ACC112 (cell line): ENCODE data around the gene ITGB1BP2.
"Not testable (repeated sequence)": the region's sequence is repeated elsewhere in the genome, so short reads cannot be mapped to it uniquely, and the experiment has no call there.

Source experiments
- H2AFZ ChIP-seq: fragments of 200-600 bp; sonication (generic); one replicate; pipeline ENCODE4 v1.6.0; 2017; ENCODE audit warnings: antibody characterized with exemption, low read length; ENCODE audit not compliant: unreplicated experiment
- H3K27ac ChIP-seq: fragments of 200-600 bp; sonication (generic); 2 replicates; pipeline ENCODE4 v1.5.1; 2014; ENCODE audit warnings: low read depth, mild to moderate bottlenecking, antibody characterized with exemption, low read length, moderate library complexity
- H3K27me3 ChIP-seq: fragments of 200-600 bp; sonication (generic); 2 replicates; pipeline ENCODE4 v1.6.1; 2014; ENCODE audit warnings: mild to moderate bottlenecking, antibody characterized with exemption, low read length, moderate library complexity, mixed read lengths; ENCODE audit not compliant: insufficient read depth
- H3K36me3 ChIP-seq: fragments of 200-600 bp; sonication (generic); 2 replicates; pipeline ENCODE4 v1.6.1; 2016; ENCODE audit warnings: mild to moderate bottlenecking, antibody characterized with exemption, low read length, moderate library complexity, mixed read lengths; ENCODE audit not compliant: insufficient read depth
- H3K4me1 ChIP-seq: fragments of 200-600 bp; sonication (generic); one replicate; pipeline ENCODE4 v1.6.1; 2016; ENCODE audit warnings: low read length, mixed read lengths; ENCODE audit not compliant: insufficient read depth, unreplicated experiment, control insufficient read depth
- H3K4me3 ChIP-seq: fragments of 200-600 bp; sonication (generic); 2 replicates; pipeline ENCODE4 v1.5.1; 2014; ENCODE audit warnings: mild to moderate bottlenecking, low read depth, low read length
- H3K79me2 ChIP-seq: fragments of 200-600 bp; sonication (generic); one replicate; pipeline ENCODE4 v1.6.0; 2016; ENCODE audit warnings: low read length; ENCODE audit not compliant: control insufficient read depth, unreplicated experiment, insufficient read depth

ITGB1BP2 gene

GRCh38 chrX:71282514-71283402 lies 18.8 kb upstream of the ITGB1BP2 start:
- Histone ChIP-seq H3K4me1 (peaks cover 3% of the 10 kb centered on the region), H3K27me3 (no peaks in the 10 kb centered on the region), H3K27ac (peak overlapping the region; percentile 93), H3K36me3 (peaks cover 11% of the 10 kb centered on the region), H3K4me3 (peak overlapping the region; percentile 94), H3K79me2 (peaks cover 39% of the 10 kb centered on the region), H2AFZ (no peak overlapping the region)

DNA sequence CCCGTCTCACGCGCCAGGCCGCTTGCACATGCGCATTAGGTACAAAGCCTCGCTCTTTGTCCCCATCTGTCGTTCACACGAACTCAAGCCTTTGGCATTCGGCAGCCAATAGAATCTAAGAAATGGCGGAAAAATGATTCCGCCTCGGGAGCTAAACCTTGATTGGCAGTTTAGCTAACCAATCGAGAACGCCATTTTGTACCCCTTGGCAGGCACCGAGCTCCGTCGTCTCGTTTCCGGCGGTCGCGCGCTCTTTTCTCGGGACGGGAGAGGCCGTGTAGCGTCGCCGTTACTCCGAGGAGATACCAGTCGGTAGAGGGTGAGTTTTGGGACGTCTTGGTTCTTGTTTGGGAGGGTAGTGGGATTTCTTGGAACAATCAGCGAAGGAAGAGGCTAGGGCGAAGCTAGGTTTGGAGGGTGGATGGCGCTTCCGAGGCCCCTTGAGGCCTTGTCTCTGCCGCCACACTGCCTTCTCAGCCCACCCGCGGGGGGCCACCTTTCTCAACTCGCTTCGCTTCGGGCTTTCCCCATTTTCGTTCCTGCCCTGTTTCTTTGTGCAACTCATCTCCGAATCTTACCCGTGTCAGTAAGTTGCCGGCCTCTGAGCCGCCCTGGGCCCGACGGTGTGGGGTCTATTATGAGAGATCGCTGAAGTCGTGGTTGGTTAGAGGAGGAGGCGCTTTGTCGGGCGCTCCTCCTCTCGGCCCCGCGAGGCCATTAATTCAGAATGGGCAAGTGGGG lies 18.0 kb upstream of the ITGB1BP2 start, which contains the start of gene NONO:
Gene NONO (plus strand): TSS at position 233 of the 741 bp plus-strand sequence. CDS start 7,003 bp downstream, outside the sequence.
- Histone ChIP-seq H3K4me3 (peak within 1 kb of the TSS; percentile 94), H3K27ac (peak within 1 kb of the TSS; percentile 93), H2AFZ (no peak within 1 kb of the TSS), H3K4me1 (peaks cover 3% of the 10 kb centered on the region), H3K79me2 (peaks cover 40% of the 10 kb centered on the region), H3K27me3 (no peaks in the 10 kb centered on the region), H3K36me3 (peaks cover 11% of the 10 kb centered on the region)

GRCh38 chrX:71285929-71286328 lies 15.6 kb upstream of the ITGB1BP2 start:
- H3K36me3 ChIP-seq: peaks cover 11% of the 10 kb centered on the region
- H3K4me3 ChIP-seq: peak overlapping the region; percentile 94
- no peak overlapping the region for H3K27ac ChIP-seq
- H3K27me3 ChIP-seq: no peaks in the 10 kb centered on the region
- H2AFZ ChIP-seq: no peak overlapping the region
- H3K4me1 ChIP-seq: peaks cover 13% of the 10 kb centered on the region
- H3K79me2 ChIP-seq: peaks cover 58% of the 10 kb centered on the region

DNA sequence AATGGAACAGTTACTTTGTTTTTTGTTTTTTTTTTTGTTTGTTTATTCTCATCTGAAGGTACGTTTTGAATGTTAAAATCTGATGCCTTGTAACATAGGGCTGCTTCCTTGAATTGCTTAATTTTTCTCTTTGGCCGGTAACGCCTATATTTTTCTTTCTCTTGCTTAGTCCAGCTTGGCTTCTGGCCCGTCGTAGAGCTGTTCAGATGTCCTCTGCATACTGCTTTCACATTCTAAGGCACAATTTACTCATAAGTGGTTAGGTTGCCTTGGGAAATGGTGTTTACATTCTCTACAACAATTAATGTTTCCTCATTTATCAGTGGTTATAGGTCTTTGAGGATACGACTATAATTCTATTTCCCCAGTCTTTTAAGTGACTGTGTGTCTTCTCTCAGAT lies 10.2 kb upstream of the ITGB1BP2 start:
- peaks cover 16% of the 10 kb centered on the region for H3K36me3 ChIP-seq
- H3K27me3 ChIP-seq: no peaks in the 10 kb centered on the region
- H2AFZ ChIP-seq: no peak overlapping the region
- H3K4me3 ChIP-seq: no peak overlapping the region
- peaks cover 51% of the 10 kb centered on the region for H3K79me2 ChIP-seq
- H3K27ac ChIP-seq: peak overlapping the region; percentile 76
- peaks cover 38% of the 10 kb centered on the region for H3K4me1 ChIP-seq

DNA sequence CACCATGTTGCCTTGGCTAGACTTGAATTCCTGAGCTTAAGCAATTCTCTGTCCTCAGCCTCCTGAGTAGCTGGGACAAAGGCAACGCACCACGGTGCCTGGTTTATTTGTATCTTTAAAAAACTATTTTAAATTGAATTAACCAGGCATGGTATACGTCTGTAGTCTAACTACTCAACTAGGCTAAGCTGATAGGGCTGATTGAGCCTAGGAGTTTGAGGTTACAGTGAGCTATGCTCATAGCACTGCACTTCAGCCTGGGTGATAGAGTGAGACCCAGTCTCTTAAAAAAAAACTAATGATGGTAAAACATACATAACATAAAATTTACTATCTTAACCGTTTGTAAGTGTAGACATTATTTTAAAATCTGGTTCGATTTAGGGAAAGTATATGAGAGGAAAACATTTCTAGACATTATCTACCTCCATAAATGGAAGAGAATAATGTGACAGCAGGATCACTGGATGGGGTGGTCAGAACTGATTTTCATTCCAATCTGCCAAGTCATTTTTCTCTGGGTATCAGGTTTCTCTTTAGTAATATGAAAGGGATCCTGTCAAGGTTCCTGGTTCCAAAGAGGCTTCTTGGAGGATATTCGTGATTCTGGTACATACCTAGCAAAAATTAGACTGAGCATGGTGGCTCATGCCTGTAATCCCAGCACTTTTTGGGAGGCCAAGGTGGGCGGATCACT lies 8.7 kb upstream of the ITGB1BP2 start:
- Histone ChIP-seq H3K79me2 (peaks cover 39% of the 10 kb centered on the region), H3K27ac (peak overlapping the region; percentile 76), H2AFZ (no peak overlapping the region), H3K36me3 (peaks cover 25% of the 10 kb centered on the region), H3K4me1 (peaks cover 38% of the 10 kb centered on the region), H3K4me3 (no peak overlapping the region), H3K27me3 (no peaks in the 10 kb centered on the region)

DNA sequence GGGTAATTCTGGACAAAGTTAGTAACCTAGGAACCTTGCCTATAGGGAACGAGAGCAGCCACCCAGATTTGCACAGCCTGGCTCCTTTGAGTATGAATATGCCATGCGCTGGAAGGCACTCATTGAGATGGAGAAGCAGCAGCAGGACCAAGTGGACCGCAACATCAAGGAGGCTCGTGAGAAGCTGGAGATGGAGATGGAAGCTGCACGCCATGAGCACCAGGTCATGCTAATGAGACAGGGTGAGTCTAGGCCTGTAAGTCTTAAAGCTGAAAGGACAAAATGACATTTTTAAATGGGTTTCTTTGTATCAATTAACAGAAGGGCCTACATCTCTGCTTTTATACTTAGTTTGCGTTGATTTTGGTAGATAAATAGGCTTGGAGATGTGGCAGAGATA lies 4.7 kb upstream of the ITGB1BP2 start:
- Histone ChIP-seq H3K4me1 (peaks cover 20% of the 10 kb centered on the region), H3K36me3 (peaks cover 23% of the 10 kb centered on the region), H3K4me3 (no peak overlapping the region), H2AFZ (no peak overlapping the region), H3K27me3 (no peaks in the 10 kb centered on the region), H3K79me2 (peaks cover 12% of the 10 kb centered on the region), H3K27ac (no peak overlapping the region)

- Histone ChIP-seq H3K36me3 (peaks cover 23% of the 10 kb centered on the region), H3K79me2 (peaks cover 10% of the 10 kb centered on the region), H3K27ac (no peak overlapping the region), H3K4me1 (peaks cover 17% of the 10 kb centered on the region), H3K27me3 (no peaks in the 10 kb centered on the region), H3K4me3 (no peak overlapping the region), H2AFZ (no peak overlapping the region)
These were observed 3.4 kb upstream of the ITGB1BP2 start for GRCh38 chrX:71298119-71298518.

- H2AFZ ChIP-seq, H3K27ac ChIP-seq, H3K4me3 ChIP-seq, H3K27me3 ChIP-seq, H3K79me2 ChIP-seq: not testable (repeated sequence)
- Histone ChIP-seq H3K4me1 (peaks cover 10% of the 10 kb centered on the region), H3K36me3 (peaks cover 14% of the 10 kb centered on the region)
These were observed 1.5 kb upstream of the ITGB1BP2 start for GRCh38 chrX:71300064-71300463.

DNA sequence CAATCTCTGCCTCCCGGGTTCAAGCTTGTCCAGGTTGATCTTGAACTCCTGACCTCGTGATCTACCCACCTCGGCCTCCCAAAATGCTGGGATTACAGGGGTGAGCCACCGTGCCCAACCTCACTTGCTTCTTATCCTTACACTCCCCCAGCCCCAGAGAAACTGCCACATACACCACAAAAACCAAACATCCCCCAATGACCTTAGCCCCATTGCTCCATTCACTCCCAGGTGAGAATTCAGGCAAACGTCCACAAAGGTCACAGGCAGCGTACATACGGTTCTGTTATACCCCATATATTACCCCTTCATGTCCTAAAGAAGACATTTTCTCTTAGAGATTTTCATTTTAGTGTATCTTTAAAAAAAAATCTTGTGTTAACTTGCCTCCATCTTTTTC lies 1.1 kb upstream of the ITGB1BP2 start:
- not testable (repeated sequence) for H3K27ac ChIP-seq, H3K27me3 ChIP-seq, H3K4me3 ChIP-seq, H2AFZ ChIP-seq, H3K79me2 ChIP-seq
- Histone ChIP-seq H3K36me3 (peaks cover 14% of the 10 kb centered on the region), H3K4me1 (peaks cover 10% of the 10 kb centered on the region)

DNA sequence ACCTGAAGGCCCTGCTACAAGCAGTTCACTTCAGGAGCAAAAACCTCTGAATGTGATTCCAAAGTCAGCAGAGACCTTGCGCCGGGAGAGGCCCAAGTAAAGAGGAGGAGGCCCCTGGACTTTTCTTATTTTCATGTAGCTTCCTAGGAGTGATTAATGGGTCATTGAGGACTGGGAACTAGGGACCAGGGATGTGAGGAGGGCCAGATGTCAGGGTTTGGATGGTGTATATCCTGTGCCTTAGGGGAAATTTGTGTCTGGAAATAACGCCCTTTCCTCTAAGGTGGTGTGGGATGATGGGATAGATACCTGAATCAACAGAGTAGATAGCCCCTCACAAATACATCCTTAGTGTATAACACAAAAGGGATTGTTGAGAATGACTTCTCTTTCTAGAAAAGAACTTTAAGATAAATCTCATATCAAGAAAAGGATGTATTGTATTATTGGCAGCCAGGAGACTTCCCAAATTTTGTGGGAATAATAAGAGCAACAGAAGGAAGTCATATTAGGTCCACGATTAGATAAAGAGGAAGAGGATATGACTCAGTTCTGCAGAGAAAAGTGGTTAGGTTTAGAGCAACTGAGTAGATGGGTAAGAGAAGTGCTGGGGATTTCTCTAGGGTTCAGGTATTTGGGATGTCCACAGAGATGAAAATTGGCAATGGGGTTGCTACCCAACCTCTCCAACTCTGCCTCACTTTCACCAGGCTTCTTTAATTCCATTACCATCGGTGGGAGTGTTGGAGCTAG lies 1.1 kb downstream of the ITGB1BP2 start:
- peaks cover 10% of the 10 kb centered on the region for H3K4me1 ChIP-seq
- no peaks in the 10 kb centered on the region for H3K27me3 ChIP-seq
- H3K36me3 ChIP-seq: 0 out of 2 replicates have a peak, but pooled peaks cover 2% of the 10 kb centered on the region
- peak overlapping the region; percentile 19; the same call in 1 of the 2 replicates for H3K27ac ChIP-seq
- no peak overlapping the region for H3K4me3 ChIP-seq
- H2AFZ ChIP-seq: no peak overlapping the region
- no peaks in the 10 kb centered on the region for H3K79me2 ChIP-seq
